Breast epithelium (tissue), 3 donors: ENCODE measurements around the gene TARM1.

Experiments
- POLR2A ChIP-seq: fragments of 450-650 bp; IDR thresholded peaks from one replicate; pipeline ENCODE4 v1.6.1; 2016; ENCODE audit warnings: antibody characterized with exemption, mild to moderate bottlenecking, moderate library complexity
- POLR2AphosphoS5 ChIP-seq, 3 donors: sonication (generic); formaldehyde crosslinking; IDR thresholded peaks; one replicate each; pipeline ENCODE4 v1.6.1; 2017; ENCODE audit warnings: antibody characterized with exemption in 3 of 3
- TF ChIP-seq, protein P1 (sequence below), 3 donors: fragments of 450-650 bp; IDR thresholded peaks; one replicate each; pipeline ENCODE4 v1.5.1; 2016 to 2017; ENCODE audit warnings: antibody characterized with exemption in 3 of 3, mild to moderate bottlenecking in 3 of 3, moderate library complexity in 3 of 3

DNA sequence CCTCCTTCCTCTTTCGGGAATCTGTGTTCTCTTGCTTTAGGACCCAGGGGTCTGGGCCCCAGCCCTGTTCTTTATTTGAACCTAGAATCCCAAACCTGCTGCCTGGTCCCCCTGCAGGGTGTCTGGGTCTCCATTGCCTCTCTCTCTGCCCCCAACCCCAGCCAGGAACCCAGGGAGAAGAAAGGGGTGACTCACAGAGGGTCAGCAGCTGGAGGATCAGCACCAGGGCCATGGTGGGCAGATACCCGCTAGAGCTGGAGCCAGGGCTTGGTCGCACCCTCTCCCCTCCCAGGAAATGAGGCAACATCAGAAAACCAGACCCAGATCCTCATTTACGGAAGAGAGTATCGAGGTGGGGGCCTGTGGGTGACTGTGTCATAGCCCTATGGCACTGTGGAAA is 19.4 kb upstream of the TARM1 start, which contains the start of gene OSCAR:
- TF ChIP-seq, protein P1, sequence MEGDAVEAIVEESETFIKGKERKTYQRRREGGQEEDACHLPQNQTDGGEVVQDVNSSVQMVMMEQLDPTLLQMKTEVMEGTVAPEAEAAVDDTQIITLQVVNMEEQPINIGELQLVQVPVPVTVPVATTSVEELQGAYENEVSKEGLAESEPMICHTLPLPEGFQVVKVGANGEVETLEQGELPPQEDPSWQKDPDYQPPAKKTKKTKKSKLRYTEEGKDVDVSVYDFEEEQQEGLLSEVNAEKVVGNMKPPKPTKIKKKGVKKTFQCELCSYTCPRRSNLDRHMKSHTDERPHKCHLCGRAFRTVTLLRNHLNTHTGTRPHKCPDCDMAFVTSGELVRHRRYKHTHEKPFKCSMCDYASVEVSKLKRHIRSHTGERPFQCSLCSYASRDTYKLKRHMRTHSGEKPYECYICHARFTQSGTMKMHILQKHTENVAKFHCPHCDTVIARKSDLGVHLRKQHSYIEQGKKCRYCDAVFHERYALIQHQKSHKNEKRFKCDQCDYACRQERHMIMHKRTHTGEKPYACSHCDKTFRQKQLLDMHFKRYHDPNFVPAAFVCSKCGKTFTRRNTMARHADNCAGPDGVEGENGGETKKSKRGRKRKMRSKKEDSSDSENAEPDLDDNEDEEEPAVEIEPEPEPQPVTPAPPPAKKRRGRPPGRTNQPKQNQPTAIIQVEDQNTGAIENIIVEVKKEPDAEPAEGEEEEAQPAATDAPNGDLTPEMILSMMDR (IDR thresholded peaks at IDR 0.05), result no peak
- no peak for TF ChIP-seq POLR2A
- no peak for TF ChIP-seq POLR2AphosphoS5 (IDR thresholded peaks at IDR 0.05)
